CD14-positive monocyte (primary cell): ENCODE data around the gene RUFY2. TPM values are rescaled to one million over a fixed set of nuclear protein-coding genes. Genes with fewer than 3 reads are reported as not detected.

Experiments used
- DNase-seq, 3 donors: peaks; one replicate each; pipeline ENCODE4 v3.0.0-alpha.2; 2011 to 2022
- H2AFZ ChIP-seq: 2 replicates; pipeline ENCODE4 v1.6.0; 2012; ENCODE audit warnings: mild to moderate bottlenecking, low read depth, low read length, inconsistent platforms; ENCODE audit not compliant: insufficient read depth, poor library complexity, severe bottlenecking
- H3K27ac ChIP-seq, 2 donors: 1 replicate in 1 of 2; 2 replicates in 1 of 2; pipeline ENCODE4 v1.5.1; 2012 to 2013; ENCODE audit warnings: low read length in 2 of 2, control low read depth in 1 of 2, inconsistent platforms in 1 of 2, low read depth in 1 of 2, mild to moderate bottlenecking in 1 of 2
- H3K27me3 ChIP-seq, 2 donors: one replicate each; pipeline versions ENCODE4 v1.6.0 to v1.6.1; 2011 to 2013; ENCODE audit warnings: low read length in 2 of 2; ENCODE audit not compliant: control insufficient read depth in 2 of 2, insufficient read depth in 2 of 2
- H3K36me3 ChIP-seq, 2 donors: replicated peaks in 1 of 2; 1 replicate in 1 of 2; 2 replicates in 1 of 2; pipeline versions ENCODE4 v1.5.1 to v1.6.1; 2012 to 2013; ENCODE audit warnings: low read length in 2 of 2, control low read depth in 1 of 2, inconsistent platforms in 1 of 2, mild to moderate bottlenecking in 1 of 2; ENCODE audit not compliant: insufficient read depth in 2 of 2, control insufficient read depth in 1 of 2
- H3K4me1 ChIP-seq, 2 donors: 1 replicate in 1 of 2; 2 replicates in 1 of 2; pipeline versions ENCODE4 v1.5.1 to v1.6.1; 2012 to 2013; ENCODE audit warnings: low read length in 2 of 2, control low read depth in 1 of 2, inconsistent platforms in 1 of 2, mild to moderate bottlenecking in 1 of 2, moderate library complexity in 1 of 2; ENCODE audit not compliant: insufficient read depth in 2 of 2, control insufficient read depth in 1 of 2
- H3K4me2 ChIP-seq: replicated peaks from 2 replicates; pipeline ENCODE3; 2012; ENCODE audit warnings: low read length, moderate library complexity, mild to moderate bottlenecking; ENCODE audit not compliant: poor library complexity, severe bottlenecking; ENCODE audit errors: extremely low read depth
- H3K4me3 ChIP-seq, 3 experiments: fragments of 200-600 bp in 1 of 3; sonication (generic) in 1 of 3; replicated peaks in 1 of 3; 1 replicate in 2 of 3; 2 replicates in 1 of 3; pipeline ENCODE4 v1.5.1; 2011 to 2013; ENCODE audit warnings: low read length in 3 of 3, mild to moderate bottlenecking in 3 of 3, control low read depth in 2 of 3, low read depth in 2 of 3, inconsistent platforms in 1 of 3, moderate library complexity in 1 of 3
- H3K79me2 ChIP-seq: 2 replicates; pipeline ENCODE4 v1.6.0; 2012; ENCODE audit warnings: mild to moderate bottlenecking, control low read depth, inconsistent platforms, low read length, moderate library complexity; ENCODE audit not compliant: insufficient read depth
- H3K9ac ChIP-seq: 2 replicates; pipeline ENCODE4 v1.6.0; 2017; ENCODE audit warnings: low read length, mild to moderate bottlenecking; ENCODE audit not compliant: insufficient read depth, poor library complexity, severe bottlenecking
- H3K9me3 ChIP-seq, 2 donors: replicated peaks in 1 of 2; 1 replicate in 1 of 2; 2 replicates in 1 of 2; pipeline versions ENCODE4 v1.5.1 to v1.6.1; 2012 to 2013; ENCODE audit warnings: low read length in 2 of 2, control low read depth in 1 of 2; ENCODE audit not compliant: control insufficient read depth in 1 of 2, insufficient read depth in 1 of 2
- H4K20me1 ChIP-seq: 2 replicates; pipeline ENCODE4 v1.6.0; 2012; ENCODE audit warnings: mild to moderate bottlenecking, low read length, control low read depth, moderate library complexity; ENCODE audit not compliant: insufficient read depth
- H3K27ac Mint-ChIP-seq, 7 donors: one replicate each; pipeline ENCODE4 v1.8.0; 2020; ENCODE audit warnings: mild to moderate bottlenecking in 7 of 7, mixed read lengths in 7 of 7, moderate library complexity in 6 of 7, inconsistent platforms in 2 of 7
- H3K27me3 Mint-ChIP-seq, 3 donors: one replicate each; pipeline ENCODE4 v1.8.0; 2021 to 2022; ENCODE audit warnings: low read depth in 3 of 3, mild to moderate bottlenecking in 3 of 3, mixed read lengths in 3 of 3, moderate library complexity in 3 of 3, inconsistent platforms in 1 of 3
- H3K36me3 Mint-ChIP-seq, 2 donors: one replicate each; pipeline ENCODE4 v1.8.0; 2020; ENCODE audit warnings: mixed read lengths in 2 of 2, inconsistent platforms in 1 of 2, mild to moderate bottlenecking in 1 of 2
- H3K4me1 Mint-ChIP-seq: one replicate; pipeline ENCODE4 v1.8.0; 2020; ENCODE audit warnings: mild to moderate bottlenecking, mixed read lengths
- H3K4me3 Mint-ChIP-seq, 2 donors: one replicate each; pipeline ENCODE4 v1.8.0; 2020; ENCODE audit warnings: mild to moderate bottlenecking in 2 of 2, mixed read lengths in 2 of 2, moderate library complexity in 1 of 2
- H3K9me3 Mint-ChIP-seq, 7 donors: one replicate each; pipeline ENCODE4 v1.8.0; 2020 to 2022; ENCODE audit warnings: mixed read lengths in 7 of 7, mild to moderate bottlenecking in 6 of 7, moderate library complexity in 6 of 7, inconsistent platforms in 2 of 7
- CTCF ChIP-seq: fragments of 200-600 bp; IDR thresholded peaks from one replicate; pipeline ENCODE4 v1.8.0; 2022; ENCODE audit warnings: antibody characterized with exemption, mild to moderate bottlenecking
- WGBS: methylation state at CpG from one replicate; pipeline ENCODE4 v1.1.5; 2013; ENCODE audit warnings: missing lambda C conversion rate; ENCODE audit not compliant: insufficient coverage; 5-methylcytosine and 5-hydroxymethylcytosine counted together
- intact Hi-C, 2 donors: fragments of 100-400 bp; cut with micrococcal nuclease; formaldehyde crosslinking; loops; one replicate each; pipeline versions ENCODE4 v1.15.0 to v1.15.1; 2023
- polyA plus RNA-seq, 3 donors: library from polyadenylated mRNA; depleted of rRNA in 1 of 3; unstranded in 2 of 3; stranded (reverse) in 1 of 3; fragments of 300-500 nt in 2 of 3; fragments of >200 nt in 1 of 3; fragmentation: Illumina TruSeq in 2 of 3; gene quantifications; 1 replicate in 2 of 3; 2 replicates in 1 of 3; pipeline ENCODE4 v1.2.3, GENCODE V29; 2012 to 2021

RUFY2 gene
- polyA plus RNA-seq, 3 donors, result 2.8 to 3.9 (median 3.3) TPM

- Histone ChIP-seq H4K20me1 (peaks cover 3% of the 10 kb centered on the region), H3K36me3 (peaks cover 5 to 20% of the 10 kb centered on the region in 2 donors), H3K4me1 (peaks cover 4 to 10% of the 10 kb centered on the region in 2 donors), H3K79me2 (peaks cover 37% of the 10 kb centered on the region), H3K4me2 (no peak overlapping the region), H3K9me3 (no peaks in the 10 kb centered on the region), H3K27me3 (no peaks in the 10 kb centered on the region), H3K27ac (no peak overlapping the region), H2AFZ (no peak overlapping the region), H3K4me3 (no peak overlapping the region), H3K9ac (no peak overlapping the region)
- intact Hi-C loops, result no loop called here
- Mint-ChIP-seq H3K27ac (no peak overlapping the region), H3K36me3 (peaks cover 13 to 33% of the 10 kb centered on the region in 2 donors), H3K9me3 (no peaks in the 10 kb centered on the region), H3K27me3 (no peaks in the 10 kb centered on the region), H3K4me3 (no peak overlapping the region), H3K4me1 (peaks cover 17% of the 10 kb centered on the region)
- TF ChIP-seq CTCF, result no peak
- no peak for DNase-seq
- WGBS, result no CpG with 5 or more reads among the region's 1 CpG
Observed at GRCh38 chr10:68402276-68402675, 4.8 kb downstream of the RUFY2 start.

- TF ChIP-seq CTCF, result no peak
- peaks cover 21 to 57% of the 10 kb centered on the region in 2 donors for H3K36me3 ChIP-seq
- H2AFZ ChIP-seq, result no peak overlapping the region
- no peaks in the 10 kb centered on the region for H3K4me1 ChIP-seq
- H3K27ac ChIP-seq, result no peak overlapping the region
- H3K4me1 Mint-ChIP-seq, result no peaks in the 10 kb centered on the region
- intact Hi-C loops, result no loop called here
- DNase-seq, result no peak
- no peak overlapping the region for H3K4me3 Mint-ChIP-seq
- peaks cover 0 to 1% (median 0%) of the 10 kb centered on the region in 3 donors for H3K27me3 Mint-ChIP-seq
- no peaks in the 10 kb centered on the region for H4K20me1 ChIP-seq
- WGBS, result no CpG with 5 or more reads among the region's 1 CpG
- no peak overlapping the region for H3K4me3 ChIP-seq
- no peaks in the 10 kb centered on the region for H3K79me2 ChIP-seq
- no peaks in the 10 kb centered on the region for H3K27me3 ChIP-seq
- H3K9me3 ChIP-seq, result no peaks in the 10 kb centered on the region
- H3K9me3 Mint-ChIP-seq, result peaks cover 0 to 1% (median 0%) of the 10 kb centered on the region in 7 donors
- no peak overlapping the region for H3K9ac ChIP-seq
- H3K4me2 ChIP-seq, result no peak overlapping the region
- H3K27ac Mint-ChIP-seq, result no peak overlapping the region
- peaks cover 30 to 65% of the 10 kb centered on the region in 2 donors for H3K36me3 Mint-ChIP-seq
Observed at GRCh38 chr10:68397005-68397404, 10.1 kb downstream of the RUFY2 start.
